Endodermal cell (in vitro differentiated cells): ENCODE data around the gene DKK3. TPM values are rescaled to one million over a fixed set of nuclear protein-coding genes. Genes with fewer than 3 reads are reported as not detected.

ENCODE experiments used
- DNase-seq: peaks from one replicate; pipeline ENCODE4 v3.0.0-alpha.2; 2017
- H3K27ac ChIP-seq: 2 replicates; pipeline ENCODE4 v1.5.1; 2013; ENCODE audit warnings: mild to moderate bottlenecking, low read depth, low read length, moderate library complexity
- H3K27me3 ChIP-seq: 2 replicates; pipeline ENCODE4 v1.6.1; 2013; ENCODE audit warnings: mild to moderate bottlenecking, low read length, moderate library complexity; ENCODE audit not compliant: insufficient read depth, control insufficient read depth, poor library complexity, severe bottlenecking
- H3K36me3 ChIP-seq: 2 replicates; pipeline ENCODE4 v1.7.0; 2013; ENCODE audit warnings: mild to moderate bottlenecking, low read length, moderate library complexity; ENCODE audit not compliant: control insufficient read depth, insufficient read depth
- H3K4me1 ChIP-seq: one replicate; pipeline ENCODE4 v1.7.0; 2013; ENCODE audit warnings: low read length; ENCODE audit not compliant: control insufficient read depth, insufficient read depth
- H3K4me3 ChIP-seq: 2 replicates; pipeline ENCODE4 v1.5.1; 2013; ENCODE audit warnings: mild to moderate bottlenecking, low read length, moderate library complexity
- H3K9ac ChIP-seq: 2 replicates; pipeline ENCODE4 v1.6.1; 2013; ENCODE audit warnings: mild to moderate bottlenecking, low read length, moderate library complexity; ENCODE audit not compliant: poor library complexity, severe bottlenecking; ENCODE audit errors: extremely low read depth
- H3K9me3 ChIP-seq: 2 replicates; pipeline ENCODE4 v1.6.1; 2013; ENCODE audit warnings: mild to moderate bottlenecking, low read length, moderate library complexity; ENCODE audit not compliant: control insufficient read depth
- H3K27ac Mint-ChIP-seq: 2 replicates; pipeline ENCODE4 v1.8.0; 2020; ENCODE audit warnings: mixed read lengths
- H3K27me3 Mint-ChIP-seq: 2 replicates; pipeline ENCODE4 v1.8.0; 2021; ENCODE audit warnings: mild to moderate bottlenecking, mixed read lengths; ENCODE audit not compliant: insufficient read depth
- H3K36me3 Mint-ChIP-seq: 2 replicates; pipeline ENCODE4 v1.8.0; 2020; ENCODE audit warnings: low read depth, mixed read lengths
- H3K4me1 Mint-ChIP-seq: 2 replicates; pipeline ENCODE4 v1.8.0; 2020; ENCODE audit warnings: mixed read lengths
- H3K4me3 Mint-ChIP-seq: 2 replicates; pipeline ENCODE4 v1.8.0; 2020; ENCODE audit warnings: mild to moderate bottlenecking, moderate library complexity, mixed read lengths
- H3K9me3 Mint-ChIP-seq: 2 replicates; pipeline ENCODE4 v1.8.0; 2020; ENCODE audit warnings: mild to moderate bottlenecking, mixed read lengths
- CTCF ChIP-seq: fragments of 200-600 bp; sonication (generic); conservative IDR thresholded peaks from 2 replicates; pipeline ENCODE4 v1.5.0; 2021; ENCODE audit warnings: antibody characterized with exemption, mild to moderate bottlenecking
- WGBS, 2 experiments: methylation state at CpG; one replicate each; pipeline versions ENCODE4 v1.1.5 to v1.1.7; 2013; ENCODE audit warnings: missing lambda C conversion rate in 2 of 2, mixed read lengths in 1 of 2; ENCODE audit not compliant: insufficient coverage in 1 of 2, insufficient read length in 1 of 2; 5-methylcytosine and 5-hydroxymethylcytosine counted together
- total RNA-seq, 2 donors: library from RNA; stranded (reverse); fragmentation: NEBNext Ultra II Directional in 1 of 2; extraction: Animal tissue kit (Norgen Biotek cat#: 25700) in 1 of 2; gene quantifications; 2 replicates in 1 of 2; 3 replicates in 1 of 2; pipeline ENCODE4 v1.2.1, GENCODE V29; 2021

Gene DKK3
- total RNA-seq, 2 donors from 2014 or later = 18.8 to 42.6 TPM

GRCh38 chr11:11982461-11982860 is 26.0 kb downstream of the DKK3 start:
- H3K36me3 Mint-ChIP-seq = peaks cover 20% of the 10 kb centered on the region
- no peak overlapping the region for H3K4me3 Mint-ChIP-seq
- H3K36me3 ChIP-seq = peaks cover 5% of the 10 kb centered on the region
- no peak overlapping the region for H3K27ac Mint-ChIP-seq
- H3K27me3 Mint-ChIP-seq = no peaks in the 10 kb centered on the region
- peaks cover 46% of the 10 kb centered on the region for H3K4me1 Mint-ChIP-seq
- H3K4me1 ChIP-seq = peaks cover 19% of the 10 kb centered on the region
- H3K4me3 ChIP-seq = no peak overlapping the region
- 96 to 100% methylated on average over 8 to 10 of the region's 10 CpGs for WGBS, 2 experiments
- TF ChIP-seq CTCF = no peak
- no peak for DNase-seq
- H3K27me3 ChIP-seq = no peaks in the 10 kb centered on the region
- no peak overlapping the region for H3K9ac ChIP-seq
- no peaks in the 10 kb centered on the region for H3K9me3 ChIP-seq
- no peaks in the 10 kb centered on the region for H3K9me3 Mint-ChIP-seq
- no peak overlapping the region for H3K27ac ChIP-seq

GRCh38 chr11:11981840-11982239 is 26.6 kb downstream of the DKK3 start:
- Mint-ChIP-seq H3K27ac (no peak overlapping the region), H3K36me3 (peaks cover 19% of the 10 kb centered on the region), H3K27me3 (no peaks in the 10 kb centered on the region), H3K9me3 (no peaks in the 10 kb centered on the region), H3K4me1 (peaks cover 45% of the 10 kb centered on the region), H3K4me3 (no peak overlapping the region)
- peaks cover 5% of the 10 kb centered on the region for H3K36me3 ChIP-seq
- peak; percentile 22 for DNase-seq
- H3K4me1 ChIP-seq = peaks cover 14% of the 10 kb centered on the region
- TF ChIP-seq CTCF = no peak
- no peaks in the 10 kb centered on the region for H3K27me3 ChIP-seq
- no peaks in the 10 kb centered on the region for H3K9me3 ChIP-seq
- WGBS, 2 experiments = 92 to 97% methylated on average over 6 of the region's 6 CpGs
- no peak overlapping the region for H3K4me3 ChIP-seq
- H3K27ac ChIP-seq = no peak overlapping the region
- H3K9ac ChIP-seq = no peak overlapping the region

GRCh38 chr11:11981364-11981763 is 27.1 kb downstream of the DKK3 start:
- Histone ChIP-seq H3K36me3 (peaks cover 5% of the 10 kb centered on the region), H3K27me3 (no peaks in the 10 kb centered on the region), H3K4me3 (no peak overlapping the region), H3K9me3 (no peaks in the 10 kb centered on the region), H3K9ac (no peak overlapping the region), H3K27ac (no peak overlapping the region), H3K4me1 (peaks cover 12% of the 10 kb centered on the region)
- peaks cover 19% of the 10 kb centered on the region for H3K36me3 Mint-ChIP-seq
- H3K27ac Mint-ChIP-seq = no peak overlapping the region
- H3K4me1 Mint-ChIP-seq = peaks cover 42% of the 10 kb centered on the region
- no peak overlapping the region for H3K4me3 Mint-ChIP-seq
- DNase-seq = no peak
- TF ChIP-seq CTCF = no peak
- no peaks in the 10 kb centered on the region for H3K27me3 Mint-ChIP-seq
- no peaks in the 10 kb centered on the region for H3K9me3 Mint-ChIP-seq
- WGBS, 2 experiments = 82 to 91% methylated on average over 4 to 5 of the region's 5 CpGs
